ENCODE results near the gene DDX51. TPM values are rescaled to one million over a fixed set of nuclear protein-coding genes. Genes with fewer than 3 reads are reported as not detected.

Gene DDX51
- total RNA-seq, 4 donors from 2014 or later: 9.1 to 12.8 (median 11.3) TPM

GRCh38 chr12:132175496-132176384 lies 31.6 kb upstream of the DDX51 start:
- Histone ChIP-seq H3K27me3 (peaks cover 0 to 93% (median 17%) of the 10 kb centered on the region in 4 donors), H3K4me3 (no peak overlapping the region), H3K36me3 (no peaks in the 10 kb centered on the region), H3K9me3 (no peaks in the 10 kb centered on the region), H3K27ac (replicated peaks in 1 of 4) (no peak overlapping the region), H3K4me1 (no peaks in the 10 kb centered on the region)
- intact Hi-C loops (cut with DNase I): no loop called here
- TF ChIP-seq, protein P1, sequence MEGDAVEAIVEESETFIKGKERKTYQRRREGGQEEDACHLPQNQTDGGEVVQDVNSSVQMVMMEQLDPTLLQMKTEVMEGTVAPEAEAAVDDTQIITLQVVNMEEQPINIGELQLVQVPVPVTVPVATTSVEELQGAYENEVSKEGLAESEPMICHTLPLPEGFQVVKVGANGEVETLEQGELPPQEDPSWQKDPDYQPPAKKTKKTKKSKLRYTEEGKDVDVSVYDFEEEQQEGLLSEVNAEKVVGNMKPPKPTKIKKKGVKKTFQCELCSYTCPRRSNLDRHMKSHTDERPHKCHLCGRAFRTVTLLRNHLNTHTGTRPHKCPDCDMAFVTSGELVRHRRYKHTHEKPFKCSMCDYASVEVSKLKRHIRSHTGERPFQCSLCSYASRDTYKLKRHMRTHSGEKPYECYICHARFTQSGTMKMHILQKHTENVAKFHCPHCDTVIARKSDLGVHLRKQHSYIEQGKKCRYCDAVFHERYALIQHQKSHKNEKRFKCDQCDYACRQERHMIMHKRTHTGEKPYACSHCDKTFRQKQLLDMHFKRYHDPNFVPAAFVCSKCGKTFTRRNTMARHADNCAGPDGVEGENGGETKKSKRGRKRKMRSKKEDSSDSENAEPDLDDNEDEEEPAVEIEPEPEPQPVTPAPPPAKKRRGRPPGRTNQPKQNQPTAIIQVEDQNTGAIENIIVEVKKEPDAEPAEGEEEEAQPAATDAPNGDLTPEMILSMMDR (IDR thresholded peaks at IDR 0.05): no peak
- TF ChIP-seq EP300 (IDR thresholded peaks at IDR 0.05) (no peak), POLR2A (IDR thresholded peaks at IDR 0.05; ENCODE audit: low read depth) (no peak), POLR2AphosphoS5 (IDR thresholded peaks at IDR 0.05) (no peak)
- WGBS: 93% methylated on average over 9 of the region's 35 CpGs
- DNase-seq (ENCODE audit: extremely low spot score): no peak

DNA sequence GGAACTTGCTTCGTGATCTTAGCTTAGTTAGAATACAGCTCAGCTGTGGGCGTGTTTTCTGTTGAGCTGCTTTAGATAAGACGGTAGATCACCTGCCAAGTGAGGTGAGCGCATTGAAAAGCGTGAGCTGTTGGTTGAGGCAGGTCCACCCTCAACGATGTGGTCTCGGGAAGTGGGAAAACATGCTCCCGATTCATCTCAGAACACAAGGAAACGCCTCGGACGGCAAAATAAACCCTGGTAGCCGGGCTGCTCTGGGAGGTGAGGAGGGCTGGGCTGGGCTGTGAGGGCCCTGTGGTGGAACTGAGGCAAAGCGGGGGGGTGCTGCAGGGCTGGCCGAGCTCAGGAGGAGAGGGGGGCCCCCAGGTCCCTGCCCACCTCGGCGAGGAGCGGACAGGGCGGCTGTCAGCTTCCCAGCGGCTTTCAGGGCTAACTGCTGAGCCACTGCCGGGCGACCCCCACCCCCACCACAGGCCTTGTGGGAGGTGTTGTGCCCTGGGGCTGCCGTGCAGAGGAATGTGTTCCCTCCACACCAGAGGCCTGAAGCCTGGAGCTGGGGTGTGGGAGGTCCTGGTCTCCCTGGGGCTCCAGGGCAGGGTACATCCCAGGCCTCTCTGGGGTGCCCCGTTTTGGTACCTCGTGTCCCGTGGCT lies 30.8 kb upstream of the DDX51 start:
- Histone ChIP-seq H3K4me1 (peaks cover 0 to 5% (median 2%) of the 10 kb centered on the region in 4 donors), H3K9me3 (no peaks in the 10 kb centered on the region), H3K27me3 (peaks cover 0 to 95% (median 19%) of the 10 kb centered on the region in 4 donors), H3K27ac (replicated peaks in 1 of 4) (no peak overlapping the region), H3K4me3 (no peak overlapping the region), H3K36me3 (no peaks in the 10 kb centered on the region)
- no peak for DNase-seq (ENCODE audit: extremely low spot score)
- intact Hi-C loops (cut with DNase I): no loop called here
- WGBS: 74% methylated on average over 24 of the region's 25 CpGs
- no peak for TF ChIP-seq EP300 (IDR thresholded peaks at IDR 0.05)
- TF ChIP-seq, protein P1 (IDR thresholded peaks at IDR 0.05): no peak
- no peak for TF ChIP-seq POLR2AphosphoS5 (IDR thresholded peaks at IDR 0.05)
- no peak for TF ChIP-seq POLR2A (IDR thresholded peaks at IDR 0.05; ENCODE audit: low read depth)

- Histone ChIP-seq H3K27me3 (peaks cover 0 to 95% (median 19%) of the 10 kb centered on the region in 4 donors), H3K4me3 (no peak overlapping the region), H3K4me1 (peaks cover 0 to 5% (median 2%) of the 10 kb centered on the region in 4 donors), H3K9me3 (no peaks in the 10 kb centered on the region), H3K27ac (replicated peaks in 1 of 4) (no peak overlapping the region), H3K36me3 (no peaks in the 10 kb centered on the region)
- intact Hi-C loops (cut with DNase I): no loop called here
- 81% methylated on average over 12 of the region's 30 CpGs for WGBS
- no peak for TF ChIP-seq EP300 (IDR thresholded peaks at IDR 0.05)
- no peak for DNase-seq (ENCODE audit: extremely low spot score)
Observed at GRCh38 chr12:132174015-132174838, 30.1 kb upstream of the DDX51 start.

DNA sequence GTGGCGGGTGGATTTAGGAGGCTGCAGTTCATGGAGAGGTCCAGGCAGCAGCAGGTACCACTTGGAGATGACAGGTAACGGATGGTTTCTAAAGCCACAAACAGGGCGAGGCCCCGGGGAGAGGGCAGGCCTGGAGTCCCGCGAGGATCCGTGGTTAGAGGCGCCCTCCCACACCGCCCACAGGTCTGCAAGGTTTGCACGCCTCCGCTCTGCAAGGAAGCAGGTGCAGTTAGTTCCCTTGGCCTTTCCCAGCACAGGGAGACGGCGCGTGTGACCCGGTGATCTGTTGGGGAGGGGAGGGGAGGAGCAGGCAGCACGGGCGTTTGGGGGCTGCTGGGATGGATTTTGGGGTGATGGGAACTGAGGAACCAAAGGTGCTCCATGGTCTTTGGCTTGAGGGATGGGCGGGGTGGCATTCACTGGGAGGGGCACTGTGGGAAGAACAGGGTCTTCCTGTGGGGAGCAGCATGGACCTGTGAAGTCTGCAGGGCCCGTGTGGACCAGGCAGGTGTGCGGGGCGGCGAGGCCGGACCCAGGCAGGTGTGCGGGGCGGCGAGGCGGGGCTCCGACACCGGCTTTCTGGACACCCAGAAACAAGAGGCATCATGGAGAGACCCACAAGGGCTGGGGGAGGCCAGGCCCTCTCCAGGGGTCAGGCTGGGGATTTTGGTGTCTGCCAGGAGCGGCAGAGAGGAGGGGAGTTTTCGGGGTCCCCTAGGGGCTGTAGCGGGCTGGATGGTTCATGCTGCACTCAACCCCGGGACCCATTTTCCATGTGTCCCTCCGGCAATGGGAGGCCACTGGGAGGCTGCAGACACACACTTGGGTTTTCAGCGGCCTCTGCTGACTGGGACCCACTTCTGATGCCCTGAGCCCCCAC lies 29.3 kb upstream of the DDX51 start:
- intact Hi-C loops (cut with DNase I): no loop called here

More for the DNA sequence above, 29.3 kb upstream of the DDX51 start:
- 54% methylated on average over 13 of the region's 35 CpGs for WGBS
- H3K4me3 ChIP-seq: no peak overlapping the region
- H3K9me3 ChIP-seq: no peaks in the 10 kb centered on the region
- no peaks in the 10 kb centered on the region for H3K36me3 ChIP-seq
- no peak for DNase-seq (ENCODE audit: extremely low spot score)
- no peak for TF ChIP-seq POLR2A (IDR thresholded peaks at IDR 0.05; ENCODE audit: low read depth)
- no peak for TF ChIP-seq EP300 (IDR thresholded peaks at IDR 0.05)
- no peak for TF ChIP-seq POLR2AphosphoS5 (IDR thresholded peaks at IDR 0.05)
- TF ChIP-seq, protein P1 (IDR thresholded peaks at IDR 0.05): no peak
- H3K27ac ChIP-seq (replicated peaks in 1 of 4): no peak overlapping the region
- H3K27me3 ChIP-seq: peaks cover 0 to 95% (median 19%) of the 10 kb centered on the region in 4 donors
- peaks cover 0 to 5% (median 2%) of the 10 kb centered on the region in 4 donors for H3K4me1 ChIP-seq

Data from esophagus muscularis mucosa (tissue), 4 donors.